ENCODE data around the gene CTSA.

CTSA gene

GRCh38 chr20:45911486-45912343 is 20.6 kb downstream of the CTSA start, which contains the start of gene PLTP:
PLTP (minus strand) TSS chr20:45912155; CDS start chr20:45911452, 703 bp downstream.
- H3K27ac ChIP-seq: peak within 1 kb of the TSS; percentile 11; the same call in 1 of the 2 replicates
- H3K36me3 ChIP-seq: no peaks in the 10 kb centered on the region; the same call in 1 of the 2 replicates
- H3K4me3 ChIP-seq: peak within 1 kb of the TSS; percentile 67
- no peaks in the 10 kb centered on the region for H3K9me3 ChIP-seq
- peaks cover 25% of the 10 kb centered on the region for H3K27me3 ChIP-seq
- peaks cover 33% of the 10 kb centered on the region for H3K4me1 ChIP-seq
- peak within 1 kb of the TSS; percentile 64 for H3K9ac ChIP-seq
- TF ChIP-seq Cebpa-rat (IDR thresholded peaks at IDR 0.05): no peak
- no peaks in the 10 kb centered on the region for H4K20me1 ChIP-seq
- peak within 1 kb of the TSS; percentile 97 for H3K4me2 ChIP-seq

- Histone ChIP-seq H3K27me3 (peaks cover 25% of the 10 kb centered on the region), H3K9me3 (no peaks in the 10 kb centered on the region), H3K36me3 (no peaks in the 10 kb centered on the region; the same call in 1 of the 2 replicates), H3K4me1 (peaks cover 33% of the 10 kb centered on the region), H3K4me2 (peak overlapping the region; percentile 97), H3K4me3 (peak overlapping the region; percentile 67), H4K20me1 (no peaks in the 10 kb centered on the region), H3K9ac (peak overlapping the region; percentile 64), H3K27ac (no peak overlapping the region)
- TF ChIP-seq Cebpa-rat (IDR thresholded peaks at IDR 0.05): no peak
Observed at GRCh38 chr20:45912344-45912682, 21.2 kb downstream of the CTSA start.

- Histone ChIP-seq H3K4me2 (no peak overlapping the region), H3K9ac (no peak overlapping the region), H3K36me3 (no peaks in the 10 kb centered on the region), H3K9me3 (no peaks in the 10 kb centered on the region), H3K27me3 (peaks cover 25% of the 10 kb centered on the region), H3K4me3 (no peak overlapping the region), H3K4me1 (peaks cover 33% of the 10 kb centered on the region), H3K27ac (no peak overlapping the region), H4K20me1 (no peaks in the 10 kb centered on the region)
- no peak for TF ChIP-seq Cebpa-rat (IDR thresholded peaks at IDR 0.05)
Observed at GRCh38 chr20:45913116-45913515, 22.0 kb downstream of the CTSA start.

- no peak overlapping the region for H3K27ac ChIP-seq
- no peaks in the 10 kb centered on the region for H3K9me3 ChIP-seq
- no peak overlapping the region for H3K4me3 ChIP-seq
- H3K4me1 ChIP-seq: peaks cover 8% of the 10 kb centered on the region
- no peaks in the 10 kb centered on the region for H4K20me1 ChIP-seq
- H3K4me2 ChIP-seq: no peak overlapping the region
- peaks cover 7% of the 10 kb centered on the region for H3K27me3 ChIP-seq
- TF ChIP-seq Cebpa-rat (IDR thresholded peaks at IDR 0.05): no peak
- no peaks in the 10 kb centered on the region for H3K36me3 ChIP-seq
- H3K9ac ChIP-seq: no peak overlapping the region
Observed at GRCh38 chr20:45917790-45918141, 26.6 kb downstream of the CTSA start.

- Histone ChIP-seq H3K9me3 (no peaks in the 10 kb centered on the region), H3K27ac (no peak overlapping the region), H3K36me3 (no peaks in the 10 kb centered on the region), H3K9ac (no peak overlapping the region), H3K27me3 (peaks cover 6% of the 10 kb centered on the region; the same call in 1 of the 2 replicates), H3K4me1 (peaks cover 8% of the 10 kb centered on the region), H4K20me1 (no peaks in the 10 kb centered on the region), H3K4me2 (no peak overlapping the region), H3K4me3 (no peak overlapping the region)
- TF ChIP-seq Cebpa-rat (IDR thresholded peaks at IDR 0.05): no peak
Observed at GRCh38 chr20:45918182-45918737, 27.1 kb downstream of the CTSA start.

- H3K4me3 ChIP-seq: no peak overlapping the region
- H3K9me3 ChIP-seq: no peaks in the 10 kb centered on the region
- no peaks in the 10 kb centered on the region for H4K20me1 ChIP-seq
- H3K27me3 ChIP-seq: peaks cover 3% of the 10 kb centered on the region; the same call in 1 of the 2 replicates
- H3K36me3 ChIP-seq: no peaks in the 10 kb centered on the region
- H3K27ac ChIP-seq: no peak overlapping the region
- no peak overlapping the region for H3K9ac ChIP-seq
- no peak for TF ChIP-seq Cebpa-rat (IDR thresholded peaks at IDR 0.05)
- H3K4me1 ChIP-seq: peaks cover 8% of the 10 kb centered on the region
- no peak overlapping the region for H3K4me2 ChIP-seq
Observed at GRCh38 chr20:45918779-45919537, 27.8 kb downstream of the CTSA start.

GRCh38 chr20:45919542-45920399 is 28.6 kb downstream of the CTSA start:
- Histone ChIP-seq H3K9me3 (no peaks in the 10 kb centered on the region), H3K27ac (no peak overlapping the region), H3K4me3 (no peak overlapping the region), H3K4me2 (no peak overlapping the region), H3K4me1 (peaks cover 8% of the 10 kb centered on the region), H3K27me3 (no peaks in the 10 kb centered on the region), H4K20me1 (no peaks in the 10 kb centered on the region), H3K9ac (no peak overlapping the region), H3K36me3 (no peaks in the 10 kb centered on the region)
- TF ChIP-seq Cebpa-rat (IDR thresholded peaks at IDR 0.05): no peak

- no peak overlapping the region for H3K27ac ChIP-seq
- no peak overlapping the region for H3K4me3 ChIP-seq
- H3K4me2 ChIP-seq: no peak overlapping the region
- no peaks in the 10 kb centered on the region for H3K27me3 ChIP-seq
- H3K9me3 ChIP-seq: no peaks in the 10 kb centered on the region
- no peak for TF ChIP-seq Cebpa-rat (IDR thresholded peaks at IDR 0.05)
- no peak overlapping the region for H3K9ac ChIP-seq
- H3K36me3 ChIP-seq: no peaks in the 10 kb centered on the region
- peaks cover 8% of the 10 kb centered on the region for H3K4me1 ChIP-seq
- no peaks in the 10 kb centered on the region for H4K20me1 ChIP-seq
Observed at GRCh38 chr20:45920462-45921336, 29.6 kb downstream of the CTSA start.
